ENCODE results near the gene FLNB. TPM values are rescaled to one million over a fixed set of nuclear protein-coding genes. Genes with fewer than 3 reads are reported as not detected.

Gene FLNB
- total and polyA plus RNA-seq, 10 of the 15 experiments (the other 5 are each of a cell fraction or from before 2014, with no cell fraction given), result 13.6 to 51.8 (median 26.4) TPM

DNA sequence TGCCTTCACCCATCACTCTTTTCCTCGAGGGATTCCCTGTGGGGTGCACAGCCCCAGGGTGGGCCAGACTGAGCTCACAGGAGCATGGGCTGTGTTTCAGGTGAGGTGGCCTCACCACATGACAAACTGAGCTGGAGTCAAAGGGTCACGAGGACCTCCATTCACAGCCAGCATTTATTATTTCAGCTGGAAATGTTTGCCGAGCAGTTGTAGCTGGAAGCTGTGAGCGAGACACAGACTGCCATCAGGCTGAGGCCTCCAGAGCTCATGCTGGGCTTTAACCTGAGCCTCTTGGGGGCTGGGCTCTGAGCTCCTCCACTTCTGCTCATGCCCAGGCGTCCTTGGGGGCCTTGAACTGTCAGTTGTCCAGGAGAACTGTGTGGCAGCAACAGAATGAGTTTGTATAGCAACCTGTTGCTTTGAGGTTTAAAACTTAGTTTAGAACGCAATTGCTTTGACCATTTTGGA lies 57.5 kb downstream of the FLNB start:
- ATAC-seq (no peak), DNase-seq (ENCODE audit: low read depth, low spot score) (no peak), FAIRE-seq (no peak)
- no peaks in the 10 kb centered on the region for H3K4me1 ChIP-seq (ENCODE audit: control insufficient read depth, insufficient read depth, low read length)
- no peaks in the 10 kb centered on the region for H3K36me3 ChIP-seq (ENCODE audit: control insufficient read depth in 2 of 2, insufficient read depth in 2 of 2, low read length in 1 of 2)
- WGBS (ENCODE audit: insufficient coverage, insufficient replicate concordance, low lambda C conversion rate, missing lambda C conversion rate), result 58% methylated on average over 6 of the region's 6 CpGs
- in situ Hi-C loops (cut with MboI) (no loop called here), intact Hi-C loops (cut with micrococcal nuclease; ENCODE audit: unreplicated experiment) (no loop called here)
- H3K4me2 ChIP-seq (ENCODE audit: control insufficient read depth, insufficient read depth), result no peak overlapping the region
- no peaks in the 10 kb centered on the region for H4K20me1 ChIP-seq (ENCODE audit: control insufficient read depth, insufficient read depth)
- H2AFZ ChIP-seq (ENCODE audit: control insufficient read depth, low read depth, low read length), result no peak overlapping the region
- H3K4me3 ChIP-seq, result no peak overlapping the region
- ChIA-PET RAD21 (ENCODE audit: unreplicated experiment) (no interaction called here), CTCF (no interaction called here), SMC1A (ENCODE audit: uncharacterized antibody, unreplicated experiment) (interaction anchor here (1.4 kb wide), 1 partner anchor 52 kb away, joined by 4 read pairs; no protein-coding TSS in a partner anchor), POLR2A (interaction anchor here (0.7 kb wide), 1 partner anchor 23 kb away, joined by 3 read pairs; no protein-coding TSS in a partner anchor)
- H3K27me3 ChIP-seq (replicated peaks in 1 of 2; ENCODE audit: control insufficient read depth in 2 of 2, insufficient read depth in 2 of 2, low read length in 1 of 2), result no peaks in the 10 kb centered on the region
- no peaks in the 10 kb centered on the region for H3K79me2 ChIP-seq (ENCODE audit: control insufficient read depth, insufficient read depth, low read length)
- no peak overlapping the region for H3K9ac ChIP-seq (ENCODE audit: control insufficient read depth, insufficient read depth, low read length)
- H3K27ac ChIP-seq (ENCODE audit: control insufficient read depth, insufficient read depth), result no peak overlapping the region
- TF ChIP-seq TCF3 (IDR thresholded peaks at IDR 0.05; ENCODE audit: borderline replicate concordance, insufficient read depth, low read depth, low read length) (no peak), PAX5 (IDR thresholded peaks at IDR 0.05; ENCODE audit: borderline replicate concordance, low read depth, low read length) (no peak), EZH2 (IDR thresholded peaks at IDR 0.05; ENCODE audit: borderline replicate concordance, control insufficient read depth, low read depth, low read length) (no peak), SP1 (IDR thresholded peaks at IDR 0.05; ENCODE audit: low read depth, low read length) (no peak), TARDBP (IDR thresholded peaks at IDR 0.05; ENCODE audit: borderline replicate concordance) (no peak), CHD2 (IDR thresholded peaks at IDR 0.05; ENCODE audit: borderline replicate concordance, low read depth, low read length) (no peak)
- TF ChIP-seq, protein P1, sequence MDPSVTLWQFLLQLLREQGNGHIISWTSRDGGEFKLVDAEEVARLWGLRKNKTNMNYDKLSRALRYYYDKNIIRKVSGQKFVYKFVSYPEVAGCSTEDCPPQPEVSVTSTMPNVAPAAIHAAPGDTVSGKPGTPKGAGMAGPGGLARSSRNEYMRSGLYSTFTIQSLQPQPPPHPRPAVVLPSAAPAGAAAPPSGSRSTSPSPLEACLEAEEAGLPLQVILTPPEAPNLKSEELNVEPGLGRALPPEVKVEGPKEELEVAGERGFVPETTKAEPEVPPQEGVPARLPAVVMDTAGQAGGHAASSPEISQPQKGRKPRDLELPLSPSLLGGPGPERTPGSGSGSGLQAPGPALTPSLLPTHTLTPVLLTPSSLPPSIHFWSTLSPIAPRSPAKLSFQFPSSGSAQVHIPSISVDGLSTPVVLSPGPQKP (IDR thresholded peaks at IDR 0.05; ENCODE audit: low read depth, low read length), result no peak
- TF ChIP-seq, protein P2, sequence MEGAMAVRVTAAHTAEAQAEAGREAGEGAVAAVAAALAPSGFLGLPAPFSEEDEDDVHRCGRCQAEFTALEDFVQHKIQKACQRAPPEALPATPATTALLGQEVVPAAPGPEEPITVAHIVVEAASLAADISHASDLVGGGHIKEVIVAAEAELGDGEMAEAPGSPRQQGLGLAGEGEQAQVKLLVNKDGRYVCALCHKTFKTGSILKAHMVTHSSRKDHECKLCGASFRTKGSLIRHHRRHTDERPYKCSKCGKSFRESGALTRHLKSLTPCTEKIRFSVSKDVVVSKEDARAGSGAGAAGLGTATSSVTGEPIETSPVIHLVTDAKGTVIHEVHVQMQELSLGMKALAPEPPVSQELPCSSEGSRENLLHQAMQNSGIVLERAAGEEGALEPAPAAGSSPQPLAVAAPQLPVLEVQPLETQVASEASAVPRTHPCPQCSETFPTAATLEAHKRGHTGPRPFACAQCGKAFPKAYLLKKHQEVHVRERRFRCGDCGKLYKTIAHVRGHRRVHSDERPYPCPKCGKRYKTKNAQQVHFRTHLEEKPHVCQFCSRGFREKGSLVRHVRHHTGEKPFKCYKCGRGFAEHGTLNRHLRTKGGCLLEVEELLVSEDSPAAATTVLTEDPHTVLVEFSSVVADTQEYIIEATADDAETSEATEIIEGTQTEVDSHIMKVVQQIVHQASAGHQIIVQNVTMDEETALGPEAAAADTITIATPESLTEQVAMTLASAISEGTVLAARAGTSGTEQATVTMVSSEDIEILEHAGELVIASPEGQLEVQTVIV (IDR thresholded peaks at IDR 0.05; ENCODE audit: borderline replicate concordance, partially characterized antibody), result no peak
- TF ChIP-seq, protein P3, sequence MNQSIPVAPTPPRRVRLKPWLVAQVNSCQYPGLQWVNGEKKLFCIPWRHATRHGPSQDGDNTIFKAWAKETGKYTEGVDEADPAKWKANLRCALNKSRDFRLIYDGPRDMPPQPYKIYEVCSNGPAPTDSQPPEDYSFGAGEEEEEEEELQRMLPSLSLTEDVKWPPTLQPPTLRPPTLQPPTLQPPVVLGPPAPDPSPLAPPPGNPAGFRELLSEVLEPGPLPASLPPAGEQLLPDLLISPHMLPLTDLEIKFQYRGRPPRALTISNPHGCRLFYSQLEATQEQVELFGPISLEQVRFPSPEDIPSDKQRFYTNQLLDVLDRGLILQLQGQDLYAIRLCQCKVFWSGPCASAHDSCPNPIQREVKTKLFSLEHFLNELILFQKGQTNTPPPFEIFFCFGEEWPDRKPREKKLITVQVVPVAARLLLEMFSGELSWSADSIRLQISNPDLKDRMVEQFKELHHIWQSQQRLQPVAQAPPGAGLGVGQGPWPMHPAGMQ (IDR thresholded peaks at IDR 0.05; ENCODE audit: borderline replicate concordance), result no peak
- BruUV-seq (replicated peaks), result no TSS peak
- H3K9me3 ChIP-seq (replicated peaks; ENCODE audit: control insufficient read depth, insufficient read depth, low read length), result no peaks in the 10 kb centered on the region

Data from GM12878 (cell line).